Measurements from ENCODE around the gene HIPK2.

HIPK2 gene

GRCh38 chr7:139669106-139670061 lies 108.4 kb downstream of the HIPK2 start:
- DNase-seq = no peak

- DNase-seq = no peak
Observed at GRCh38 chr7:139667377-139667776, 110.4 kb downstream of the HIPK2 start.

GRCh38 chr7:139666501-139666900 lies 111.3 kb downstream of the HIPK2 start:
- no peak for DNase-seq

GRCh38 chr7:139664434-139664833 lies 113.4 kb downstream of the HIPK2 start:
- DNase-seq = no peak

- no peak for DNase-seq
Observed at GRCh38 chr7:139663608-139664177, 114.1 kb downstream of the HIPK2 start.

- no peak for DNase-seq
Observed at GRCh38 chr7:139661903-139662302, 115.9 kb downstream of the HIPK2 start.

- no peak for DNase-seq
Observed at GRCh38 chr7:139661043-139661440, 116.8 kb downstream of the HIPK2 start.

- no peak for DNase-seq
Observed at GRCh38 chr7:139660317-139661042, 117.3 kb downstream of the HIPK2 start.

GRCh38 chr7:139659922-139660316 lies 117.9 kb downstream of the HIPK2 start:
- DNase-seq = no peak

- no peak for DNase-seq
Observed at GRCh38 chr7:139658908-139659675, 118.7 kb downstream of the HIPK2 start.

- DNase-seq = no peak
Observed at GRCh38 chr7:139658296-139658695, 119.5 kb downstream of the HIPK2 start.

GRCh38 chr7:139657725-139658124 lies 120.1 kb downstream of the HIPK2 start:
- DNase-seq = no peak

- no peak for DNase-seq
Observed at GRCh38 chr7:139656387-139656786, 121.4 kb downstream of the HIPK2 start.

GRCh38 chr7:139655305-139655704 lies 122.5 kb downstream of the HIPK2 start:
- DNase-seq = no peak

GRCh38 chr7:139654276-139655181 lies 123.3 kb downstream of the HIPK2 start:
- DNase-seq = no peak

- DNase-seq = no peak
Observed at GRCh38 chr7:139651914-139652313, 125.9 kb downstream of the HIPK2 start.

- DNase-seq = no peak
Observed at GRCh38 chr7:139651308-139651707, 126.5 kb downstream of the HIPK2 start.

GRCh38 chr7:139650429-139651100 lies 127.2 kb downstream of the HIPK2 start:
- DNase-seq = no peak

GRCh38 chr7:139648941-139649425 lies 128.8 kb downstream of the HIPK2 start:
- DNase-seq = peak; percentile 67 to 68

- no peak for DNase-seq
Observed at GRCh38 chr7:139648391-139648861, 129.4 kb downstream of the HIPK2 start.
